ENCODE results near the gene KCNJ10.
A peak's percentile ranks its signal among the peaks of the same experiment; 100 is the strongest.

The KCNJ10 gene

DNA sequence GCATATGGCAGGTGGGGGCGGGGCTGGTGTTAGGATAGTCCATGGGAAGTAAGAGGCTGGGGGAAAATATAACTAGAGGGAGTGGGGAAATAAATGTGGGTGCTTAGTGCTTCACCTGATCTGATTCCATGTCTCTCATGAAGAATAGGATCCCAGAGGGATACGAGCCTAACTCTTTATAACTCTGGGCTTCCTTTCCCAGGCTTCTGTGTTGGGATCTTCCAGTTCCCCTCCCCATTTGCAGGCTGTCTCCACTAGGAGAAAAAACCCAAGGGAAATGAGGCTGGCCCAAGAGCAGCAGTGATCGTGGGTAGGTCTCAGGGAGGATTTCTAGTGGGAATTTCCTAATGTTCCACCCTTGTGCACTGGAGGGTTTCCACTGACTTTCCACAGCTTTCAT is 13.0 kb upstream of the KCNJ10 start:
- DNase-seq = no peak

GRCh38 chr1:160082487-160082886 is 12.5 kb upstream of the KCNJ10 start:
- no peak for DNase-seq

DNA sequence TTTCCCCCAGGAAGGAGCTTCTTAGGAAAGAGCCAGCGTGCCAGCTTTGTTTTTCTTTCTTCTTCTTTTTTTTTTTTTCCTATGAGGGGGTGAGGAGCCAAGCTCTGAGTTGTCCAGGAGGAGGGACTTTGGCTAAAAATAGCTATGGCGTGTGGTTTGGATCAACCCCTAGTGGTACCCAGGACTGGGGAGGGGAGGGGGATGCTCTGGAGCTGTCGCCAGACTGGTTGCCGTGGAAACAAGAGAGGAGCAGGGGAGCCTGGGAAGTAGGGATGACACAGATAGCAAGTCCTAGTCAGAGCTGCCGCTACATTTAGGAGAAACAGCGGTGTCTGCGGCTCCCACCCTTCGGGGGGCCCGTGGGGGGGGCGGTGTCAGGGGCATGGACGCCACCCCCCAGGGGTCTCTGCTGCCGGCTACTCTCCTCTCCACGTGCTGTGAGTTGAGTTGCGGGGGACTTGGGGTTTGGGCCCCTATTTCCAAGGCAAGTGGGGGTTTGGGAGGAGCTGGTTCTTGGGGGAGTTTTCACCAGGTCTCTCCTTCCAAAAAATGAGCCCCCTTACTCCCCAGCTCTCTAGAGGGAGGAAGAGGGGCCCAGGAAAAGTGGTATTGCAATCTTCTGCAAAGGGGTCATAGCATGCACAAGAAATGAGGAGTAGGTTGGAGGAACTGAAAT is 11.4 kb upstream of the KCNJ10 start, which contains the start of gene KCNJ9:
Gene KCNJ9 (plus strand): TSS at position 278 of the 676 bp plus-strand sequence. CDS start 2,493 bp downstream, outside the sequence.
- no peak for DNase-seq

GRCh38 chr1:160080381-160081100 is 10.6 kb upstream of the KCNJ10 start:
- DNase-seq = no peak

GRCh38 chr1:160079448-160079847 is 9.5 kb upstream of the KCNJ10 start:
- no peak for DNase-seq

DNA sequence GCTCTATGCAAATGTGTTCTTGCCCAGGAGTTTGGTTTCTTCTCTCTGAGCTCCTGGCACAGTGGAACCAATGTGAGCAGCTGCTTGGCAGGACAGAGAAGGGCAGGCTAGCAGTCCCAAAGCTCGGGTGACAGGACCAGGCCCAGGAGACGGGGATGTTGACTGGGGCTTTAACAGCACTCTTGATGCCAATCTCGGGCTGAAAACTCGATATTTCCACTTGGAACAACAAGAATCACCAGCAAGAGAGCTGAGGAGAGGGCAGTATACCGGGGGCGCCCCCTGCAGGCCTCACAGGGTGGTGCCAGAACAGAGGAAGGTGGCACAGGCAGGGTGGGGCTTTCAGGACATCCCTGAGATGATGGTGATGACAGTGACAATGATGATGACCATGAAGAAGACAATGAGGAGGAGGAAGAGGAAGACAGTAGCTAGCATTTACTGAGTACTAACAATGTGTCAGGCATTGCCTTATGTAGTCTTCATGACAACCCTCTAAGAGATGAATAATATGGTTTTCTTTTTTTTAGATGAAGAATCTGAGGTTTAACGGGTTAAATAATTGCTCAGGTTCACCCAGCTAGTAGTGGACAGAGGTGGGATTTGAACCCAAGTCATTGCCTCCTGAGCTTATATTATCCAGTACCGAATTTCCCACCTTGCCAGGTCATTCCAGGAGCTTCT is 8.7 kb upstream of the KCNJ10 start:
- peak; percentile 71 for DNase-seq

- DNase-seq = no peak
These were observed 7.5 kb upstream of the KCNJ10 start for GRCh38 chr1:160077486-160077885.

GRCh38 chr1:160076295-160076694 is 6.3 kb upstream of the KCNJ10 start:
- DNase-seq = no peak

GRCh38 chr1:160075836-160076235 is 5.9 kb upstream of the KCNJ10 start:
- no peak for DNase-seq

DNA sequence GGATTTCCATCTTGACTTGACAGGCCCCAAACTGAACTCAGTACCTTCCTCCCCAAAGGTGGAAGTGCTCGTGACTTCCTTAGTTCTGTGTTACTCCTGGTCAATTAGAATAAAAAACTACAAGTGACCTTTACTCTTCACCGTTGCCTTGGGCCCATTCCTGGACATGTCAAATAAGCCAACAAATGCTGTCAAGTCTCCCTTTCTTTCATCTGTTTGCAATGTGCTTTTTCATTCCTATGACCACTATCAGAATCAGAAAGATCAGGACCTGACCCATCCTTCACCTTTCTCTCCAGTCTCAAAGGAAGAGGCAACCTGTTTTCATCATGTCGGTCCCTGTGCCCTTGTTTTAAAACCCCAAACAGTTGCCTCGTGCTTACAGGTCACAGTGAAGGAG is 4.9 kb upstream of the KCNJ10 start:
- no peak for DNase-seq

- no peak for DNase-seq
These were observed 1.3 kb upstream of the KCNJ10 start for GRCh38 chr1:160071289-160071688.

GRCh38 chr1:160070243-160071163 is 543 bp upstream of the KCNJ10 start:
- DNase-seq = peak; percentile 94

DNA sequence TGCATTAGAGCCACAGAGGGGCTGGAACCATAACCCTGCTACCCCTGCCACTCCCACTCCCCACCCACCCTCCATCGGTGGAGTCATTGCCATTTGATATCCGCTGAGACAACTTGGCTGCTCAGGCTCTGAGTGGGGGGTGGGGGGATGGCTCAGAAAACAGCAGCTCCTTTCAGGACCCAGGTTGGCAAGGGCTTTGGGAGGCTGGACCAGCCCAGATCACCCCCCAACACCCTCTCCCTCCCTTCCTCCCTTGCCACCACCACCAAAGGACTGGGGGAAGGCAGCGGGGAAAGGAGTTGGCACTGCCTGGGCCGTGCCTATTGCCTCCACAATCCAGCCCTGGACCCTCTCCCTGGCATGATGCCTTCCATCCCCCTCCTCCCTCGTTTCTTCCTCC is 1.7 kb downstream of the KCNJ10 start:
- no peak for DNase-seq

- no peak for DNase-seq
These were observed 2.9 kb downstream of the KCNJ10 start for GRCh38 chr1:160066829-160067745.

- peak; percentile 69 for DNase-seq
These were observed 5.2 kb downstream of the KCNJ10 start for GRCh38 chr1:160064746-160065145.

GRCh38 chr1:160064164-160064563 is 5.8 kb downstream of the KCNJ10 start:
- DNase-seq = no peak

- no peak for DNase-seq
These were observed 6.8 kb downstream of the KCNJ10 start for GRCh38 chr1:160063176-160063575.

DNA sequence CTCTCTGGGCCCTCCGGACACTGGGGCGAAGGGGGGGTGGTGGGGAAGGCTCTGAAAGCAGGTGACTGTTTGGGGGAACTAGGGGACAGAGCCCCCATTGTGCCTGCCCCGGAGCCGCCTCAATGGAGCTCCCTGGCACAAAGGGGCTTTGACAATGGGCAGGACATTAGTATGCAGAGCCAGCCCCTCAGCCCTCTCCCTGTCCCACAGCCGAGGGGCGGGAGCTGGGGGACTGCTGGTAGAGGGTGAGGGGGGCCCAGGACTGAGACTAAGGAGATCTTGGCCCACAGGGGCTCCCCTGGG is 7.8 kb downstream of the KCNJ10 start:
- DNase-seq = no peak

DNA sequence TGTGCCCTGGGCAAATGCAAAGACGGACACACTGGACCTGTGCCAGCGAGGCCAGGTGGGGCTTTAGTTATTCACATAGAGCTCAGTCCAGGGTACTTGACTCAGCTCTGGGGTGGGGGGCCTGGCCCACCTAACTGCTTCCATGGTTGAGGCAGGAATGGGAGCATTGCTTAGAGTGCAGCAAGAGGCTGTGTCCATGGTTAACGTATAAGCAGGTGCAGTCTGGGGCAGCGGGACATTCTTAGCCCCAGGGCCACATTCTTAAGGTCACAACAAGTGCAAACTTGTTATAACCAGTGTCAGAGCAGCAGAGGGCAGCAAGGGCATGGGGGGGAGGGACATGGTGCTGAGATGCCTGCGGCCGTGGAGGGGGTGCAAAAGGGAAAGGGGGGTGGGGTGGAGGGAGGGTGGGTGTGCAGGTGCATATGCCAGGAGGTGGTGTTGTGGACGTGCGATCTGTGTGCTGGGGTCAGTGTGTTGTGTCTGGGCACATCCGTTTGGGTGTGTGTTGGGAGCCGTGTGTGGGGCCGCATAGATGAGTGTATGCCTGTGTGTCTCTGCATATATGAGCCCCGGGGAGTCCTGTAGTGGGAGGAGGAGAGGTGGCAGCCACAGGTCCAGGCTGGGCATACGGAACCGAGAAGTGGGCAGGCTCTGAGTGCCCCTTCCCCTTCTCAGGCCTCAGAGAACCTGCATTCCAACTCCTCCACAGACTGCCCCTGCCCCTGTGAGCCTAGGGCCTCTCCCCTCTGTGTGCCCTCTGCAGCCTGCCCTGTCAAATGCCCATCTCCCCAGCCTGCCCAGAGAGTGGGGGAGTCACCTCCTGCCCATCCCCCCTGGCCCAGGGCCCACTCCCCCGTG is 8.4 kb downstream of the KCNJ10 start:
- peak; percentile 79 for DNase-seq

DNA sequence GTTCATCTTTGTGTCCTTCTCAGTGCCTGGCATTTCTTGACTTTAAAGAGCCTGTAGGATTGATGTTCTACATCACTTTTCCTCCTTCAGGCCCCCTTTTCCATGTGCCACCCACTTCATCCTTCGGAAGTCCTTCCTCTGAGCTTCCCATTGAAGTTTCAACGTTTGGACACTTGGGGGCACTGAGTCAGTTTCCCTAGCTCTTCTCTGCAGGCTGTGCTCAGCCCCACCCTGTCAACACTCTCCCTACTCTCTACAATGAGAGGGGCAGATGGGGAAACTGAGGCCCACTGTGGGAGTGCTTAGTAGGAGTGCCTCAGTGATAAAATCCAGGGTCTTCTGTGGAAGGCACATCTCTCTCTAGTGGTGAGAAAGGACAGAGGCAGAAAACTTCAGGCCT is 11.9 kb downstream of the KCNJ10 start:
- no peak for DNase-seq

DNA sequence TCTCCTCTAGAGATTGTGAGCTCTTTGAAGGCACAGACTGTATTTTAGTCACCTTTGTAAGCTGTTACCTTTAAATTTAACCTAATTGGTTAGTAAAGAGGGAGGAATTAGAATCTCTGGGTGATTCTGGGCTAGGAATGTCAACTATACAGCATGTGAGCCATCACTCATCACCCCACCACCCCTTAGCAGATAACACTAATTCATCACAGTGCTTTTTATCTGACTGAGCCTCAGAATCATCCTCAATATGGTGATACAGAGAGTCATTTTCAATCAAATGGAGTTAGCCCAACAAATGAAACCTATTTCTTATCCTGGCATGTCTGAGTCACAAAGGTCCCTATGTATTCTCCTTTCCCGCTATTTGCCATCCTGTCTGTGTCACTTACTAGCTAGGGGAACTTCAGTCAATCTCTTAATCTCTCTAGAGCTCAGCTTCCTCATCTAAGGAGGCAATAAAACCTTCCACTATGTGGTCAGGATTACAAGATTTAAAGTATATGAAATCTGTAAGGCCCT is 13.3 kb downstream of the KCNJ10 start:
- DNase-seq = no peak
